OCI-LY7 (cell line): Measurements from ENCODE around the gene GSTA5. TPM values are rescaled to one million over a fixed set of nuclear protein-coding genes. Genes with fewer than 3 reads are reported as not detected.

Experiments
- BruUV-seq: library from RNA; stranded (reverse); fragments of 400-500 nt; replicated peaks from 2 replicates; lab custom pipeline; 2021; lab: Mats Ljungman, UMichigan
- CTCF ChIA-PET: fragments of 300-600 bp; sonication (Branson Sonifier 250); formaldehyde crosslinking; loops from one replicate; lab custom pipeline; 2022; ENCODE audit warnings: antibody characterized with exemption; ENCODE audit not compliant: unreplicated experiment; lab: Charles Lee
- POLR2A ChIA-PET: fragments of 300-600 bp; sonication (Branson Sonifier 250); formaldehyde crosslinking; loops from one replicate; lab custom pipeline; 2022; ENCODE audit warnings: antibody characterized with exemption; lab: Charles Lee
- DNase-seq: peaks from one replicate; pipeline ENCODE4 v3.0.0-alpha.2; 2015; ENCODE audit warnings: low spot score
- H2AFZ ChIP-seq: fragments of 200-600 bp; sonication (generic), shearing (Covaris generic); 2 replicates; pipeline ENCODE4 v1.6.1; 2014; ENCODE audit warnings: mild to moderate bottlenecking, antibody characterized with exemption, low read length, moderate library complexity
- H3K27ac ChIP-seq: fragments of 200-600 bp; sonication (generic); 2 replicates; pipeline ENCODE4 v1.5.1; 2014; ENCODE audit warnings: mixed run types, low read depth, mild to moderate bottlenecking, moderate library complexity, low read length, inconsistent platforms; ENCODE audit not compliant: poor library complexity, severe bottlenecking
- H3K36me3 ChIP-seq: fragments of 200-600 bp; sonication (generic); 2 replicates; pipeline ENCODE4 v1.6.1; 2014; ENCODE audit warnings: mild to moderate bottlenecking, antibody characterized with exemption, low read length, moderate library complexity, mixed read lengths; ENCODE audit not compliant: insufficient read depth
- H3K4me1 ChIP-seq: fragments of 200-600 bp; sonication (generic); 2 replicates; pipeline ENCODE4 v1.5.1; 2014; ENCODE audit warnings: mild to moderate bottlenecking, low read length; ENCODE audit not compliant: insufficient read depth, poor library complexity, severe bottlenecking
- H3K4me2 ChIP-seq: fragments of 200-600 bp; sonication (generic); 2 replicates; pipeline ENCODE4 v1.6.1; 2014; ENCODE audit warnings: mild to moderate bottlenecking, low read length
- H3K4me3 ChIP-seq: fragments of 200-600 bp; sonication (generic); 2 replicates; pipeline ENCODE4 v1.5.1; 2014; ENCODE audit warnings: mild to moderate bottlenecking, low read depth, low read length; ENCODE audit not compliant: poor library complexity, severe bottlenecking
- H3K79me2 ChIP-seq: fragments of 200-600 bp; sonication (generic); 2 replicates; pipeline ENCODE4 v1.6.1; 2016; ENCODE audit warnings: low read depth, mild to moderate bottlenecking, low read length, moderate library complexity, mixed read lengths; ENCODE audit not compliant: insufficient read depth
- H3K9me2 ChIP-seq: fragments of 200-600 bp; sonication (generic); 2 replicates; pipeline ENCODE4 v1.6.1; 2016; ENCODE audit warnings: mild to moderate bottlenecking, low read length, mixed read lengths; ENCODE audit not compliant: insufficient read depth
- H3K9me3 ChIP-seq: fragments of 200-600 bp; sonication (generic); 2 replicates; pipeline ENCODE4 v1.6.1; 2014; ENCODE audit warnings: mild to moderate bottlenecking, mixed run types, low read length, mixed read lengths
- H4K20me1 ChIP-seq: fragments of 200-600 bp; sonication (generic); 2 replicates; pipeline ENCODE4 v1.6.1; 2014; ENCODE audit warnings: mild to moderate bottlenecking, antibody characterized with exemption, low read length, moderate library complexity, mixed read lengths; ENCODE audit not compliant: insufficient read depth
- CTCF ChIP-seq: fragments of 200-600 bp; sonication (generic); conservative IDR thresholded peaks from 2 replicates; pipeline ENCODE4 v1.5.1; 2014; ENCODE audit warnings: mild to moderate bottlenecking, antibody characterized with exemption, low read length, moderate library complexity, mixed read lengths
- EZH2phosphoT487 ChIP-seq: fragments of 200-600 bp; sonication (generic); IDR thresholded peaks from 2 replicates; pipeline ENCODE4 v1.6.1; 2018; ENCODE audit warnings: low read depth, borderline replicate concordance, mild to moderate bottlenecking, mixed run types, antibody characterized with exemption, low read length, moderate library complexity, mixed read lengths
- intact Hi-C: fragments of 100-400 bp; cut with micrococcal nuclease; formaldehyde crosslinking; loops from one replicate; pipeline ENCODE4 v1.10.0; 2022; ENCODE audit not compliant: unreplicated experiment
- total RNA-seq, 2 experiments: library from RNA; depleted of rRNA in 1 of 2; stranded (reverse); fragments of >200 nt in 1 of 2; shearing (Covaris generic) in 1 of 2; gene quantifications; 2 replicates each; pipeline ENCODE4 v1.2.3, GENCODE V29; 2014 to 2022

The GSTA5 gene
- total RNA-seq, 2 experiments from 2014 or later: not detected

GRCh38 chr6:52887910-52888524 is 47.4 kb upstream of the GSTA5 start:
- Histone ChIP-seq H4K20me1 (no peaks in the 10 kb centered on the region), H3K27ac (no peak overlapping the region), H3K9me2 (no peaks in the 10 kb centered on the region), H3K4me2 (no peak overlapping the region), H3K4me3 (no peak overlapping the region), H2AFZ (no peak overlapping the region), H3K4me1 (no peaks in the 10 kb centered on the region), H3K79me2 (no peaks in the 10 kb centered on the region), H3K9me3 (no peaks in the 10 kb centered on the region), H3K36me3 (no peaks in the 10 kb centered on the region)
- BruUV-seq: no TSS peak
- CTCF ChIA-PET: no interaction called here
- intact Hi-C loops: no loop called here
- no peak for DNase-seq
- POLR2A ChIA-PET: no interaction called here
- no peak for TF ChIP-seq CTCF
- TF ChIP-seq EZH2phosphoT487: no peak

GRCh38 chr6:52881996-52882841 is 41.6 kb upstream of the GSTA5 start:
- CTCF ChIA-PET: no interaction called here
- H3K36me3 ChIP-seq: no peaks in the 10 kb centered on the region
- peak overlapping the region; percentile 26; the same call in 1 of the 2 replicates for H2AFZ ChIP-seq
- TF ChIP-seq CTCF (peak; percentile 93), EZH2phosphoT487 (no peak)
- no peak overlapping the region for H3K4me3 ChIP-seq
- no peaks in the 10 kb centered on the region for H3K79me2 ChIP-seq
- no peaks in the 10 kb centered on the region for H3K4me1 ChIP-seq
- H4K20me1 ChIP-seq: no peaks in the 10 kb centered on the region
- no peaks in the 10 kb centered on the region for H3K9me2 ChIP-seq
- no peak overlapping the region for H3K27ac ChIP-seq
- BruUV-seq: no TSS peak
- intact Hi-C loops: no loop called here
- peak overlapping the region; percentile 40; the same call in 1 of the 2 replicates for H3K4me2 ChIP-seq
- DNase-seq: peak; percentile 60
- POLR2A ChIA-PET: no interaction called here
- no peaks in the 10 kb centered on the region for H3K9me3 ChIP-seq
